Measurements from ENCODE around the gene MYH10.

DNA sequence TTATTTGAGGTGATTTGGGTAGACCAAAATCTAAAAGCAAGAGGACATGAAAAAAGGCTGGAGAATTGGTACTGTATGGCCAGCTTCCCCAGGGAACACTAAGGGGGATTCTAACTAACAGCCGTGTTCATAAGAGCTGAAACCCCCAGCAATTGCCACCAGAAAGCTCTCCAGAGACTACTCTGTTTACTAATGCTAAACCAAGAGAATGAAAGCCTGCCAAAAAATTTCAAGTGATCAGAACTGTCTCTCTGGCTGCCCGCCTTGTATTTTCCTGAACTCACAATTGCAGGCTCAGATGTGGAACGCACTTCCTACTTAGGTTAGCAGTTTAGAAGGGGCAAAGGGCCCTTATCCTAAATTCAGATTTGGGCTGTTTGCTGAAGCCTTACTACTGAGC lies 24.1 kb downstream of the MYH10 start:
- TF ChIP-seq EZH2 (IDR thresholded peaks at IDR 0.05; ENCODE audit: insufficient read depth, poor library complexity, severe bottlenecking) (no peak), EZH2phosphoT487 (IDR thresholded peaks at IDR 0.05; ENCODE audit: insufficient read depth, low read depth) (no peak)
